H1 (cell line): ENCODE measurements around the gene DDX59. TPM values are rescaled to one million over a fixed set of nuclear protein-coding genes. Genes with fewer than 3 reads are reported as not detected.

Experiments used
- CHD2 ChIP-seq: IDR thresholded peaks from 2 replicates; pipeline ENCODE4 v1.6.1; 2012; ENCODE audit warnings: low read length, improper control_type of control experiment
- CTCF ChIP-seq, 3 experiments: IDR thresholded peaks; 1 replicate in 2 of 3; 2 replicates in 1 of 3; pipeline versions ENCODE4 v1.5.1 to v1.6.1; 2011; ENCODE audit warnings: low read length in 3 of 3, mild to moderate bottlenecking in 3 of 3, inconsistent platforms in 2 of 3, low read depth in 1 of 3, moderate library complexity in 1 of 3; ENCODE audit not compliant: insufficient read depth in 1 of 3; ENCODE audit errors: control extremely low read depth in 1 of 3
- PHF8 ChIP-seq: fragments of 200-600 bp; sonication (generic); conservative IDR thresholded peaks from 2 replicates; pipeline ENCODE4 v1.7.1; 2012; ENCODE audit warnings: low read depth, mild to moderate bottlenecking, inconsistent platforms, low read length, moderate library complexity
- SIN3A ChIP-seq, 2 experiments: IDR thresholded peaks in 1 of 2; conservative IDR thresholded peaks in 1 of 2; 2 replicates each; pipeline ENCODE4 v1.6.1; 2011 to 2012; ENCODE audit warnings: low read length in 2 of 2, improper control_type of control experiment in 1 of 2, low read depth in 1 of 2, mild to moderate bottlenecking in 1 of 2
- ZNF274 ChIP-seq: IDR thresholded peaks from 2 replicates; pipeline ENCODE4 v1.7.0; 2012; ENCODE audit warnings: low read length, borderline replicate concordance; ENCODE audit errors: extremely low read depth
- polyA plus RNA-seq, 7 experiments: library from polyadenylated mRNA; depleted of rRNA in 3 of 7; stranded (reverse) in 5 of 7; unstranded in 2 of 7; fragments of >200 nt in 5 of 7; fragments of 200-250 nt in 2 of 7; gene quantifications; 1 replicate in 5 of 7; 2 replicates in 1 of 7; 4 replicates in 1 of 7; pipeline versions ENCODE4 v1.2.1 to v1.2.3, GENCODE V29; 2011 to 2013; ENCODE audit warnings: missing spikeins in 2 of 7, mixed read lengths in 2 of 7
- total RNA-seq: library from RNA; stranded (reverse); fragmentation: NEBNext Ultra II Directional; extraction: Animal tissue kit (Norgen Biotek cat#: 25700); gene quantifications from 2 replicates; pipeline ENCODE4 v1.2.1, GENCODE V29; 2021
- TF ChIP-seq, protein P1 (sequence below): IDR thresholded peaks from 2 replicates; pipeline ENCODE4 v1.6.1; 2012; ENCODE audit warnings: inconsistent platforms

Gene DDX59
- total and polyA plus RNA-seq, 2 of the 8 experiments (the other 6 are each of a cell fraction or from before 2014, with no cell fraction given): 8.3 to 19.4 TPM

DNA sequence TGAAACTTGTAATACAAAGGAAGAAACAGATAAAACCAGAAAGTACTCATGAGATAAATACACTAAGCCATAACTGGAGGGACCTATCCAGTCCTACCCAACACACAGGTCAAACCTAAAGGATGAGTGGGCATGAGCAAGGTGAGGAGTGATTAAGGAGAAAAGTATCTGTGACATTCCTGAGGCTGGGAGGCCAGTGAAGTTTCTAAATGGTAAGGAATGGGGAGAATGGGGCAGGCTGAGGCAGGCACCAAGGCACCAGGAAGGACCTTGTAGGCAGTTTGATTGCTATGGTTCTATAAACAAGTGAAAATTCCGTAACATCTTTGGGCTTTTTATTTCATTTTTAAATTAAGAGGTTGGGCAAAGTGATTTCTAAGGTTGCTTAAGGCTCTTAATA, 10.4 kb downstream of the DDX59 start (continued):
- TF ChIP-seq PHF8: no peak
- TF ChIP-seq CTCF (IDR thresholded peaks at IDR 0.05; ENCODE audit: control extremely low read depth in 1 of 3, insufficient read depth in 1 of 3, low read depth in 1 of 3, low read length in 3 of 3): no peak
- no peak for TF ChIP-seq ZNF274
- TF ChIP-seq, protein P1, sequence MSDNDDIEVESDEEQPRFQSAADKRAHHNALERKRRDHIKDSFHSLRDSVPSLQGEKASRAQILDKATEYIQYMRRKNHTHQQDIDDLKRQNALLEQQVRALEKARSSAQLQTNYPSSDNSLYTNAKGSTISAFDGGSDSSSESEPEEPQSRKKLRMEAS: no peak
- no peak for TF ChIP-seq CHD2
- TF ChIP-seq SIN3A (conservative IDR thresholded peaks at IDR 0.05 in 1 of 2, IDR thresholded peaks at IDR 0.05 in 1 of 2; ENCODE audit: low read depth in 1 of 2, low read length in 2 of 2): no peak
